Uterus (tissue), 2 donors: ENCODE data around the gene TIMM44.

Experiments
- POLR2A ChIP-seq, 2 donors: fragments of 450-650 bp; IDR thresholded peaks; one replicate each; pipeline ENCODE4 v1.6.1; 2016; ENCODE audit warnings: antibody characterized with exemption in 2 of 2, mild to moderate bottlenecking in 1 of 2, moderate library complexity in 1 of 2
- TF ChIP-seq, protein P1 (sequence below), 4 experiments: fragments of 200-600 bp in 2 of 4; fragments of 450-650 bp in 2 of 4; sonication (generic) in 2 of 4; IDR thresholded peaks; one replicate each; pipeline ENCODE4 v1.5.1; 2016 to 2019; ENCODE audit warnings: antibody characterized with exemption in 4 of 4, mild to moderate bottlenecking in 2 of 4, moderate library complexity in 1 of 4

GRCh38 chr19:7973883-7974282 is 30.4 kb upstream of the TIMM44 start:
- TF ChIP-seq, protein P1, sequence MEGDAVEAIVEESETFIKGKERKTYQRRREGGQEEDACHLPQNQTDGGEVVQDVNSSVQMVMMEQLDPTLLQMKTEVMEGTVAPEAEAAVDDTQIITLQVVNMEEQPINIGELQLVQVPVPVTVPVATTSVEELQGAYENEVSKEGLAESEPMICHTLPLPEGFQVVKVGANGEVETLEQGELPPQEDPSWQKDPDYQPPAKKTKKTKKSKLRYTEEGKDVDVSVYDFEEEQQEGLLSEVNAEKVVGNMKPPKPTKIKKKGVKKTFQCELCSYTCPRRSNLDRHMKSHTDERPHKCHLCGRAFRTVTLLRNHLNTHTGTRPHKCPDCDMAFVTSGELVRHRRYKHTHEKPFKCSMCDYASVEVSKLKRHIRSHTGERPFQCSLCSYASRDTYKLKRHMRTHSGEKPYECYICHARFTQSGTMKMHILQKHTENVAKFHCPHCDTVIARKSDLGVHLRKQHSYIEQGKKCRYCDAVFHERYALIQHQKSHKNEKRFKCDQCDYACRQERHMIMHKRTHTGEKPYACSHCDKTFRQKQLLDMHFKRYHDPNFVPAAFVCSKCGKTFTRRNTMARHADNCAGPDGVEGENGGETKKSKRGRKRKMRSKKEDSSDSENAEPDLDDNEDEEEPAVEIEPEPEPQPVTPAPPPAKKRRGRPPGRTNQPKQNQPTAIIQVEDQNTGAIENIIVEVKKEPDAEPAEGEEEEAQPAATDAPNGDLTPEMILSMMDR (IDR thresholded peaks at IDR 0.05) = no peak
- TF ChIP-seq POLR2A (IDR thresholded peaks at IDR 0.05) = no peak
